GM23338 (cell line): ENCODE measurements around the gene ZNF273. TPM values are rescaled to one million over a fixed set of nuclear protein-coding genes. Genes with fewer than 3 reads are reported as not detected.
A peak's percentile ranks its signal among the peaks of the same experiment; 100 is the strongest.

Experiments used
- ATAC-seq: fragments of 200-7000 bp; cut with Tn5 transposase; 3 replicates; pipeline ENCODE4 v1.9.1; 2020
- DNase-seq: peaks from one replicate; pipeline ENCODE4 v3.0.0-alpha.2; 2015; ENCODE audit warnings: low spot score
- H2AFZ ChIP-seq: fragments of 200-600 bp; sonication (generic); 2 replicates; pipeline ENCODE4 v1.8.0; 2016; ENCODE audit warnings: antibody characterized with exemption, mild to moderate bottlenecking, moderate library complexity
- H3F3A ChIP-seq: fragments of 200-600 bp; sonication (generic); replicated peaks from 2 replicates; pipeline ENCODE4 v1.8.0; 2017; ENCODE audit warnings: antibody characterized with exemption, mixed run types, low read depth
- H3K27ac ChIP-seq: fragments of 200-600 bp; sonication (generic); 2 replicates; pipeline ENCODE4 v1.6.1; 2016; ENCODE audit warnings: low read depth
- H3K27me3 ChIP-seq: fragments of 200-600 bp; sonication (generic); 2 replicates; pipeline ENCODE4 v1.8.0; 2016; ENCODE audit warnings: mild to moderate bottlenecking, mixed run types, moderate library complexity; ENCODE audit not compliant: insufficient read depth
- H3K36me3 ChIP-seq: fragments of 200-600 bp; sonication (generic); 2 replicates; pipeline ENCODE4 v1.8.0; 2016; ENCODE audit warnings: mild to moderate bottlenecking; ENCODE audit not compliant: insufficient read depth
- H3K4me1 ChIP-seq: fragments of 200-600 bp; sonication (generic); 2 replicates; pipeline ENCODE4 v1.8.0; 2016; ENCODE audit warnings: mild to moderate bottlenecking, moderate library complexity; ENCODE audit not compliant: insufficient read depth
- H3K4me2 ChIP-seq: fragments of 200-600 bp; sonication (generic); 2 replicates; pipeline ENCODE4 v1.7.1; 2017; ENCODE audit warnings: mixed run types
- H3K4me3 ChIP-seq: fragments of 200-600 bp; sonication (generic); 2 replicates; pipeline ENCODE4 v1.6.1; 2016; ENCODE audit warnings: mixed run types
- H3K79me2 ChIP-seq: fragments of 200-600 bp; sonication (generic); replicated peaks from 2 replicates; pipeline ENCODE4 v1.8.0; 2017; ENCODE audit warnings: mild to moderate bottlenecking; ENCODE audit not compliant: insufficient read depth
- H3K9me2 ChIP-seq: fragments of 200-600 bp; sonication (generic); 2 replicates; pipeline ENCODE4 v1.8.0; 2017; ENCODE audit not compliant: insufficient read depth
- H4K20me1 ChIP-seq: fragments of 200-600 bp; sonication (generic); replicated peaks from 2 replicates; pipeline ENCODE4 v1.8.0; 2017; ENCODE audit warnings: mild to moderate bottlenecking; ENCODE audit not compliant: insufficient read depth
- H3K27ac Mint-ChIP-seq: 2 replicates; pipeline ENCODE4 v1.8.0; 2020; ENCODE audit warnings: inconsistent platforms, mild to moderate bottlenecking, moderate library complexity, mixed read lengths
- H3K27me3 Mint-ChIP-seq: 3 replicates; pipeline ENCODE4 v1.8.0; 2022; ENCODE audit warnings: low read depth, mild to moderate bottlenecking, moderate library complexity, mixed read lengths, inconsistent platforms; ENCODE audit not compliant: insufficient read depth, poor library complexity
- H3K36me3 Mint-ChIP-seq: 3 replicates; pipeline ENCODE4 v1.8.0; 2021; ENCODE audit warnings: low read depth, mild to moderate bottlenecking, inconsistent platforms, moderate library complexity, mixed read lengths
- H3K4me1 Mint-ChIP-seq: 3 replicates; pipeline ENCODE4 v1.8.0; 2020; ENCODE audit warnings: mild to moderate bottlenecking, inconsistent platforms, mixed read lengths
- H3K4me3 Mint-ChIP-seq: 3 replicates; pipeline ENCODE4 v1.8.0; 2021; ENCODE audit warnings: moderate library complexity, mild to moderate bottlenecking, inconsistent platforms, mixed read lengths
- H3K9me3 Mint-ChIP-seq: 3 replicates; pipeline ENCODE4 v1.8.0; 2020; ENCODE audit warnings: moderate library complexity, mild to moderate bottlenecking, inconsistent platforms, mixed read lengths
- EZH2 ChIP-seq: fragments of 200-600 bp; sonication (generic); IDR thresholded peaks from one replicate; pipeline ENCODE4 v1.8.0; 2017; ENCODE audit warnings: antibody characterized with exemption, mild to moderate bottlenecking, low read depth; ENCODE audit not compliant: unreplicated experiment
- EZH2phosphoT487 ChIP-seq: fragments of 200-600 bp; sonication (generic); IDR thresholded peaks from one replicate; pipeline ENCODE4 v1.8.1; 2018; ENCODE audit warnings: antibody characterized with exemption; ENCODE audit not compliant: unreplicated experiment
- STAT1 ChIP-seq: IDR thresholded peaks from one replicate; pipeline ENCODE4 v1.6.1; 2016; ENCODE audit warnings: antibody characterized with exemption; ENCODE audit not compliant: unreplicated experiment
- ZNF331 ChIP-seq: fragments of 250-450 bp; sonication (Bioruptor Pico); IDR thresholded peaks from 2 replicates; pipeline ENCODE4 v1.5.0; 2020; ENCODE audit warnings: low read depth, mild to moderate bottlenecking, moderate library complexity
- ZNF462 ChIP-seq: fragments of 250-450 bp; sonication (Bioruptor Pico); IDR thresholded peaks from 2 replicates; pipeline ENCODE4 v1.5.0; 2020; ENCODE audit warnings: mild to moderate bottlenecking, moderate library complexity
- polyA plus RNA-seq: library from polyadenylated mRNA; unstranded; fragments of >200 nt; fragmentation: Nextera tagmentation; extraction: Ambion mirVana; gene quantifications from 2 replicates; pipeline ENCODE4 v1.2.1, GENCODE V29; 2016
- total RNA-seq: library from RNA; depleted of rRNA; stranded (reverse); fragments of >200 nt; shearing (Covaris generic); gene quantifications from 2 replicates; pipeline ENCODE4 v1.2.3, GENCODE V29; 2014

Gene ZNF273
- total and polyA plus RNA-seq, 2 experiments from 2014 or later, result 16.4 to 34.3 TPM

GRCh38 chr7:64877714-64878610 is 25.1 kb upstream of the ZNF273 start:
- peaks cover 58% of the 10 kb centered on the region for H3K9me3 Mint-ChIP-seq
- Histone ChIP-seq H3K36me3 (no peaks in the 10 kb centered on the region), H4K20me1 (no peaks in the 10 kb centered on the region), H3K4me2 (peak overlapping the region; percentile 81), H3F3A (no peaks in the 10 kb centered on the region), H3K27ac (no peak overlapping the region), H3K79me2 (no peaks in the 10 kb centered on the region), H2AFZ (peak overlapping the region; percentile 97), H3K4me3 (peak overlapping the region; percentile 61), H3K9me2 (no peaks in the 10 kb centered on the region), H3K27me3 (peaks cover 64% of the 10 kb centered on the region), H3K4me1 (no peaks in the 10 kb centered on the region; the same call in 1 of the 2 replicates)
- peak overlapping the region; percentile 62 for H3K4me3 Mint-ChIP-seq
- no peak overlapping the region for H3K27ac Mint-ChIP-seq
- no peaks in the 10 kb centered on the region for H3K4me1 Mint-ChIP-seq
- ATAC-seq, result peak; percentile 11; the same call in 1 of the 3 replicates
- no peak for DNase-seq
- peaks cover 8% of the 10 kb centered on the region; the same call in 1 of the 3 replicates for H3K36me3 Mint-ChIP-seq
- peaks cover 42% of the 10 kb centered on the region for H3K27me3 Mint-ChIP-seq
- TF ChIP-seq EZH2phosphoT487 (no peak), EZH2 (no peak), ZNF331 (no peak), ZNF462 (CRISPR knock-in tag) (no peak), STAT1 (no peak)
